ENCODE results near the gene TNFRSF6B. TPM values are rescaled to one million over a fixed set of nuclear protein-coding genes. Genes with fewer than 3 reads are reported as not detected.

TNFRSF6B gene
- polyA plus RNA-seq, 5 donors: 0.98 to 3.3 (median 2.0) TPM

GRCh38 chr20:63682384-63683139 is 13.9 kb upstream of the TNFRSF6B start:
- no peak for DNase-seq

GRCh38 chr20:63685269-63686026 is 11.0 kb upstream of the TNFRSF6B start:
- no peak for DNase-seq

GRCh38 chr20:63686094-63686491 is 10.4 kb upstream of the TNFRSF6B start:
- no peak for DNase-seq

GRCh38 chr20:63686492-63687321 is 9.7 kb upstream of the TNFRSF6B start:
- DNase-seq: no peak

- DNase-seq: no peak
Observed at GRCh38 chr20:63687419-63688178, 8.9 kb upstream of the TNFRSF6B start.

- no peak for DNase-seq
Observed at GRCh38 chr20:63688228-63689045, 8.0 kb upstream of the TNFRSF6B start.

GRCh38 chr20:63689046-63690002 is 7.1 kb upstream of the TNFRSF6B start:
- DNase-seq: no peak

GRCh38 chr20:63690003-63690897 is 6.2 kb upstream of the TNFRSF6B start:
- DNase-seq: no peak

GRCh38 chr20:63690898-63691710 is 5.3 kb upstream of the TNFRSF6B start:
- DNase-seq: no peak

GRCh38 chr20:63691711-63692435 is 4.6 kb upstream of the TNFRSF6B start:
- DNase-seq: no peak

GRCh38 chr20:63692436-63693082 is 3.9 kb upstream of the TNFRSF6B start:
- DNase-seq: no peak

GRCh38 chr20:63693083-63693732 is 3.2 kb upstream of the TNFRSF6B start:
- no peak for DNase-seq

- no peak for DNase-seq
Observed at GRCh38 chr20:63693733-63694583, 2.5 kb upstream of the TNFRSF6B start.

- DNase-seq: no peak
Observed at GRCh38 chr20:63694584-63695423, 1.6 kb upstream of the TNFRSF6B start.

All from right lung (tissue), 5 donors.